Stomach (tissue), 4 donors: ENCODE measurements around the gene F5.

Experiments
- CTCF ChIP-seq, 7 experiments: fragments of 450-650 bp in 4 of 7; fragments of 200-600 bp in 3 of 7; sonication (generic) in 3 of 7; IDR thresholded peaks; one replicate each; pipeline ENCODE4 v1.5.1; 2016 to 2019; ENCODE audit warnings: antibody characterized with exemption in 7 of 7, control low read depth in 2 of 7, mild to moderate bottlenecking in 1 of 7
- POLR2A ChIP-seq, 4 donors: fragments of 450-650 bp; IDR thresholded peaks; one replicate each; pipeline ENCODE4 v1.6.1; 2016; ENCODE audit warnings: antibody characterized with exemption in 4 of 4, control low read depth in 2 of 4, mild to moderate bottlenecking in 1 of 4, moderate library complexity in 1 of 4

- TF ChIP-seq POLR2A (IDR thresholded peaks at IDR 0.05) = no peak
- TF ChIP-seq CTCF (IDR thresholded peaks at IDR 0.05) = no peak
Observed at GRCh38 chr1:169514566-169515270, 71.6 kb downstream of the F5 start.
